NCI-H2107 treated with DMSO at 0.1 percent for 48 hours (cell line): ENCODE data around the gene STXBP2.

Source experiments
- DNase-seq: peaks from one replicate; lab custom pipeline; 2025; ENCODE audit not compliant: unreplicated experiment; lab: John Stamatoyannopoulos, UW

Gene STXBP2

DNA sequence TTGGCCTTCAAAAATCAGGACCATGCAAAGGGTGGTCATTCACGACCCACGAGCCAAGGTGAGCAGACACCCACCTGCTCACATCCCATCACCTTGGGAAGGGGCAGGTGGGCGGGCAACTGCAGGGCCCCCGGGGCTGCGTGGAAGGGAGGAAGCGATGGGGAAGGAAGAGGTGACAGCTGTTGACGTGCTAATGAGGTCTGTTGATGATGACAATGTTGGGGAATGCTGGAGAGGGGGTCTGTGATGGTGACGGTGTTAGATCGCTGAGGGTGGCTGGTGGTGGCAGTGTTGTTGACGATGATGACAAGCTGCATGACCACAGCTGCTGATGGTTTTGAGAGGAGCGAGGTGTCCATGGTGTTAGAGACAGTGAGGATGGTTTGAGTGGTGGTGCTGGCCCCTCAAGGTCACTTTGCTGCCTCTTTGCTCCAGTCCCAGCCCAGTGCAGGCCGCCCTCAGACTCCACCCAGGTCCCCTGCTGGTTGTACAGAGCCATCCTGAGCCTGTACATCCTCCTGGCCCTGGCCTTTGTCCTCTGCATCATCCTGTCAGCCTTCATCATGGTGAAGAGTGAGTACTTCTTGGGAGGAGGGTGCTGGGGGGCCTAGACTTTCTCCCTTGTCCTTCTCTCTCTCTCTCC, 40.9 kb downstream of the STXBP2 start:
- no peak for DNase-seq

GRCh38 chr19:7678971-7679751, 42.3 kb downstream of the STXBP2 start:
- no peak for DNase-seq

GRCh38 chr19:7679771-7680605, 43.1 kb downstream of the STXBP2 start:
- no peak for DNase-seq

DNA sequence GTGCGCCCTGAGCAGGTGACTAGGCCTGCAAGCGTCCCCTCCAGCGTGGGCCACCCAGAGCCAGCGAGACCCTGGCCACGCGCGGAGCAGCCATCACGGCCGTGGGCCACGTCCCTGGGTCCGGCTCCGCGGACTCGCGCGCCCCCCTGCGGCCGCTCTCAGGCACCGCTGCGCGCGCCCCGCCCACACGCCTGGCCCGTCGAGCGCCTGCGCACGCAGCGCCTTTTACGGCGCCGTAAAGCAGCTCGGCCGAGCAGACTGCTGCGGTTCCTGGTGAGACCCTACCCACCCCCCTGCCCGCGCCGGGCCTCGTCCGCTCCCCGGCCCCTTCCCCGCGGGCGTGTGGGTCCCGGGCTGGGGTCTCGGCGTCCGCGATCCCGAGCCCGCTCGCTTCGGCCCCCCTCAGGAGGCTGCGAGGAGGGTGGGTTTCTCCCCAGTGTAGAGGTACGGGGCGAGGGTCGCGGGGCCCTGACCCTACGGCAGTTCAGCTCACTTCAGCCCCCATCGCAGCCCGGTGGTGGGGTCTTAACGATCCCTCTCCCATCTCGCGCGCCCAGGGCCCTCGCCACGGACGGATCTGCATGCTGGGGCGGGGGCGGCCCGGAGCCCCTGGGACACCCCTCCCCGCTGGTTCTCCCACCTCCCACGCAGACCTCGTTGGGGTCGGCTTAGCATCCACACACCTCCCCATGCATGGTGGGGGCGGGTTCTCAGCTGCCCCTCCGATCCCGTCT, 43.9 kb downstream of the STXBP2 start, which contains the start of gene TRAPPC5:
Gene TRAPPC5, plus strand, starts transcription at position 228 of the 734 bp plus-strand sequence. CDS start 1,421 bp downstream, outside the sequence.
- peak; percentile 15 for DNase-seq

- DNase-seq, result no peak
Measured at GRCh38 chr19:7681340-7682174, 44.6 kb downstream of the STXBP2 start.

DNA sequence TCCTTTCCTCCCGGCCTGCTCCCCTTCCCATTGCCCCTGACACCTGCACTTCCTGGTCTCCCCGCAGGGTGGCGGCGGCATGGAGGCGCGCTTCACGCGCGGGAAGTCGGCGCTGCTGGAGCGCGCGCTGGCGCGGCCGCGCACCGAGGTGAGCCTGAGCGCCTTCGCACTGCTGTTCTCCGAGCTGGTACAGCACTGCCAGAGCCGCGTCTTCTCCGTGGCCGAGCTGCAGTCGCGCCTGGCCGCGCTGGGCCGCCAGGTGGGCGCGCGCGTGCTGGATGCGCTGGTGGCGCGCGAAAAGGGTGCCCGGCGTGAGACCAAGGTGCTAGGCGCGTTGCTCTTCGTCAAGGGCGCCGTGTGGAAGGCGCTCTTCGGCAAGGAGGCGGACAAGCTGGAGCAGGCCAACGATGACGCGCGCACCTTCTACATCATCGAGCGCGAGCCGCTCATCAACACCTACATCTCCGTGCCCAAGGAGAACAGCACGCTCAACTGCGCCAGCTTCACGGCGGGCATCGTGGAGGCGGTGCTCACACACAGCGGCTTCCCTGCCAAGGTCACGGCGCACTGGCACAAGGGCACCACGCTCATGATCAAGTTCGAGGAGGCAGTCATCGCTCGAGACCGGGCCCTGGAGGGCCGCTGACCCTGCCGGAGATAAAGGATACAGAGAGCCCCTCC, 45.4 kb downstream of the STXBP2 start:
- DNase-seq, result no peak

DNA sequence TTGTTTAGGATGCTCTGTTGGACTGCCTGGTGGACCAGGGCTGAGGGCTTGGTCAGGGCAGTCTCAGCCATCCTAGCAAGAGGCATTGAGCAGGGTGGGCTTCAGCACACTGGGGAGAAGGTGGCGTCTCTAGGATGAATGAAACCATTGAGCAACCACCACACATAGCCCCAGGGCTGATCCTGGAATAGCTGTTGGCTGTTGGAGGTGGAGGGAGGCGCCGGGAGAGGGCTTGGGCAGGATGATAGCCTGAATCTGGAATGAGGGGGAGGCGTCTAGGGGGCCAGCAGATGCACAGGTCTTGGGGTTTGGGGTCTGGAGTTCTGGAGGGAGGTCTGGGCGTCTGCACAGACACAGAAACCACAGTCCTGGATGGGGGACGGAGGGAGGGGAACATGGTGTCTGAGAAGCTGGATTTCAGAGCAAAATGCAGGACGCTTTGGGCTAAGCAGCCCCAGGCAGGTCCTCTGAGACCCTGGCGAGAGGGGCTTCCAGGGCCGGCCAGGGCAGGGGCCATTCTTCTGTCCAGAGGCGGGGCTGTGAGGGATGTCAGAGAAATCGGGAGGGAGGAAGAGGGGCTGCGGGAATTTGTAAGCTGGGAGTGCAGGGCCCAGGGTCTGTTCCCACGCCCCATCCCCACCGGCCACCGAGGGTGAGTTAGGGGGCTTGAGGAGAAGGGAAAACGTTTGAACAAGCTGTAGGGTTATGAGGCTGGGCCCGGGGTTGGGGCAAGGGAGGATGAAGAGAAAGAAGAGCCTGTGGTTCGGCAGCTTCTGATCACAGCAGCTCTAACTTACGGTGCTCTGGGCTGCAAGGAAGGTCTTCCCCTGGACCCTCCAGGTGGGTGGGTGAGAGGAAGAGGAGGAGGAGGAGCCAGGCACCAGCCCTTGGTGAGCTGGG, 48.9 kb downstream of the STXBP2 start:
- no peak for DNase-seq

GRCh38 chr19:7687177-7687576, 50.3 kb downstream of the STXBP2 start:
- DNase-seq, result no peak

- DNase-seq, result no peak
Measured at GRCh38 chr19:7689165-7689564, 52.3 kb downstream of the STXBP2 start.

DNA sequence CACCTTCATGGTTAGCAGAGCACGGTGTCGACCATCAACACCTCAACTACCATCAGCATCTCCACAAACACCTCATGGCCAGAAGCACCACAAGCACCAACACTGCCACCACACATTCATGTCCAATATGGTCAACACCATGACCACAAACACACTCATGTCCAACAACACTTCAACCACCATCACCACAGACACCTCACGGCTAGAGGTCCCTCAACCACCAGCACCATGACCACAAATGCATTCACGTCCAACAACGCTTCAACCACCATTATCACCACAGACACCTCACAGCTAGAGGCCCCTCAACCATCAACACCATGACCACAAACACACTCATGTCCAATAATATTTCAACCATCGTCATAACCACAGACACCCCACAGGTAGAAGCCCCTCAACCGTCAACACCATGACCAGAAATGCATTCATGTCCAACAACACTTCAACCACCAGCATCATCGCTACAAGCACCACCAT, 53.9 kb downstream of the STXBP2 start:
- no peak for DNase-seq

DNA sequence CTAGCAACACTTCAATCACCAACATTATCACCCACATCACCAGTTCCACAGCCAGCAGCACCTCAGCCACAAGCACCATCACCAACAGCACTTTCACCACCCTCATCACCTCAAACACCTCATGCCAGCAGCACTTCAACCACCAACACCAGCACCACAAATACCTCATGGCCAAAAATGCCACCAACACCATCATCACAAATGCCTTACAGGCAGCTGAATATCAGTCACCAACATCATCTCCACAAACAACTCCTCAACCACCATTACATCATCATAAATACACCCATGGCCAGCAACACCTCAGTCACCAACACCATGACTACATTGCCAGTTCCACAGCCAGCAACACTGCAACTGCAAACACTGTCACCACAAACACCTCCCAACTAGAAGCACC, 54.6 kb downstream of the STXBP2 start:
- no peak for DNase-seq

- no peak for DNase-seq
Measured at GRCh38 chr19:7692417-7693088, 55.6 kb downstream of the STXBP2 start.

DNA sequence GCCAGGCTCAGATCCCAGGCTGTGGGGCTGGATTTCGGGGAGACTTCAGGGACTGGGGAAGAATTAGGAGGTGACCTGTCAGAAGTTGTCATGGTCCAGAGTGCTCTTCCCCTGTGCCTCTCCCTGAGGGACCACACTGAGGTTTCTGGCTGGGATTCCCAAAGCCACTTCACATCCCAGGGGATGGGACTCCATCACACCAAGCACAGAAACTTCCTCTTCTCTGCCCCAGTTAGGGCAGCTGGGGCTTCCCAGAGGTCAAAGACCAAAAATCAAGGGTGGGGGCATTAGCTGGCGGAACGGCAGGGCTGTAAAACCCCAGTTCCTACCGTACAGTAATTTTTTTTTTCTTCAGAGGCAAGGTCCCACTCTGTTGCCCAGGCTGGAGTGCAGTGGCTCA, 57.6 kb downstream of the STXBP2 start:
- no peak for DNase-seq
